DOHH2 (cell line): ENCODE results near the gene AKAP8L.

Experiments
- H3F3A ChIP-seq: fragments of 200-600 bp; sonication (generic), shearing (Covaris generic); 2 replicates; pipeline ENCODE4 v1.6.0; 2016; ENCODE audit warnings: antibody characterized with exemption, mild to moderate bottlenecking; ENCODE audit not compliant: control insufficient read depth, insufficient read depth
- H3K27ac ChIP-seq: fragments of 200-600 bp; sonication (generic); 2 replicates; pipeline ENCODE4 v1.5.1; 2014; ENCODE audit warnings: low read depth, mild to moderate bottlenecking, low read length, moderate library complexity
- H3K27me3 ChIP-seq: fragments of 200-600 bp; sonication (generic); 2 replicates; pipeline ENCODE4 v1.6.1; 2014; ENCODE audit warnings: mild to moderate bottlenecking, low read length, mixed read lengths; ENCODE audit not compliant: control insufficient read depth
- H3K36me3 ChIP-seq: fragments of 200-600 bp; sonication (generic); 2 replicates; pipeline ENCODE4 v1.6.1; 2014; ENCODE audit warnings: mild to moderate bottlenecking, low read length, moderate library complexity, mixed read lengths; ENCODE audit not compliant: control insufficient read depth
- H3K4me1 ChIP-seq: fragments of 200-600 bp; sonication (generic); 2 replicates; pipeline ENCODE4 v1.6.1; 2014; ENCODE audit warnings: mild to moderate bottlenecking, low read length, mixed read lengths; ENCODE audit not compliant: control insufficient read depth
- H3K4me2 ChIP-seq: fragments of 200-600 bp; sonication (generic); 2 replicates; pipeline ENCODE4 v1.6.0; 2014; ENCODE audit warnings: mild to moderate bottlenecking, low read length, moderate library complexity
- H3K4me3 ChIP-seq: fragments of 200-600 bp; sonication (generic); 2 replicates; pipeline ENCODE4 v1.5.1; 2014; ENCODE audit warnings: mild to moderate bottlenecking, low read length, mixed read lengths
- H3K79me2 ChIP-seq: fragments of 200-600 bp; sonication (generic); 2 replicates; pipeline ENCODE4 v1.6.1; 2014; ENCODE audit warnings: mild to moderate bottlenecking, low read length, mixed read lengths; ENCODE audit not compliant: control insufficient read depth
- H3K9me2 ChIP-seq: fragments of 200-600 bp; sonication (generic); replicated peaks from 2 replicates; pipeline ENCODE4 v1.6.1; 2014; ENCODE audit warnings: mild to moderate bottlenecking, low read length, mixed read lengths; ENCODE audit not compliant: control insufficient read depth
- H3K9me3 ChIP-seq: fragments of 200-600 bp; sonication (generic); 2 replicates; pipeline ENCODE4 v1.6.1; 2014; ENCODE audit warnings: antibody characterized with exemption, low read length, mixed read lengths; ENCODE audit not compliant: control insufficient read depth, insufficient read depth
- H4K20me1 ChIP-seq: fragments of 200-600 bp; sonication (generic); 2 replicates; pipeline ENCODE4 v1.6.0; 2014; ENCODE audit warnings: low read depth, mild to moderate bottlenecking, antibody characterized with exemption, low read length, moderate library complexity; ENCODE audit not compliant: control insufficient read depth, insufficient read depth
- EZH2phosphoT487 ChIP-seq: fragments of 200-600 bp; sonication (generic); IDR thresholded peaks from 2 replicates; pipeline ENCODE4 v1.6.1; 2017; ENCODE audit warnings: borderline replicate concordance, mild to moderate bottlenecking, antibody characterized with exemption, low read length, moderate library complexity, mixed read lengths
- TF ChIP-seq, protein P1 (sequence below): fragments of 200-600 bp; sonication (generic); IDR thresholded peaks from one replicate; pipeline ENCODE4 v1.5.1; 2014; ENCODE audit warnings: antibody characterized with exemption, mild to moderate bottlenecking, low read depth, low read length; ENCODE audit not compliant: poor library complexity, severe bottlenecking

The AKAP8L gene

DNA sequence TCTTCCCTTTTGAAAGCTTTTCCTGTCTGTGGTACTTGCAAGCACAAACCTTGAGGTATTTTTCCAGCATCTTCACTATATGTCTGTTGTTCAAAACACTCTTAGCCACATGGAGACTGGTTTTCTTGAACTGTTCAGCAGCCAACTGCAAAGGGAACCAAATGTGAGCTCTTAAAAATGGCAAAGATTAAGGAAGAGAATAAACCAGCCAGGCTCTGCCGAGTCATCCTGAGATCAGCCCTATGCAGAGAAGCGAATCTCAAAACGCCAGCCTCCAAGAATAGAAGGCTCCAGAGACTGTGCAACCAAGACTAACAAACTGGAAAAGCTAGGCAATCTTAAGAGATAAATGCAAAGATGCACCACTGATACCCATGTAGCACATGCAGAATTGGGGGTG is 59.9 kb downstream of the AKAP8L start:
- Histone ChIP-seq H3K27ac (no peak overlapping the region), H3K4me2 (no peak overlapping the region), H3K36me3 (peaks cover 64% of the 10 kb centered on the region)

GRCh38 chr19:15357906-15358305 is 60.9 kb downstream of the AKAP8L start:
- Histone ChIP-seq H3K9me2 (no peaks in the 10 kb centered on the region), H3K4me3 (no peak overlapping the region), H4K20me1 (no peaks in the 10 kb centered on the region), H3K27ac (no peak overlapping the region), H3K27me3 (no peaks in the 10 kb centered on the region), H3K4me2 (no peak overlapping the region), H3F3A (peaks cover 13% of the 10 kb centered on the region; the same call in 1 of the 2 replicates), H3K9me3 (no peaks in the 10 kb centered on the region), H3K79me2 (no peaks in the 10 kb centered on the region), H3K36me3 (peaks cover 69% of the 10 kb centered on the region), H3K4me1 (no peaks in the 10 kb centered on the region)
- TF ChIP-seq, protein P1, sequence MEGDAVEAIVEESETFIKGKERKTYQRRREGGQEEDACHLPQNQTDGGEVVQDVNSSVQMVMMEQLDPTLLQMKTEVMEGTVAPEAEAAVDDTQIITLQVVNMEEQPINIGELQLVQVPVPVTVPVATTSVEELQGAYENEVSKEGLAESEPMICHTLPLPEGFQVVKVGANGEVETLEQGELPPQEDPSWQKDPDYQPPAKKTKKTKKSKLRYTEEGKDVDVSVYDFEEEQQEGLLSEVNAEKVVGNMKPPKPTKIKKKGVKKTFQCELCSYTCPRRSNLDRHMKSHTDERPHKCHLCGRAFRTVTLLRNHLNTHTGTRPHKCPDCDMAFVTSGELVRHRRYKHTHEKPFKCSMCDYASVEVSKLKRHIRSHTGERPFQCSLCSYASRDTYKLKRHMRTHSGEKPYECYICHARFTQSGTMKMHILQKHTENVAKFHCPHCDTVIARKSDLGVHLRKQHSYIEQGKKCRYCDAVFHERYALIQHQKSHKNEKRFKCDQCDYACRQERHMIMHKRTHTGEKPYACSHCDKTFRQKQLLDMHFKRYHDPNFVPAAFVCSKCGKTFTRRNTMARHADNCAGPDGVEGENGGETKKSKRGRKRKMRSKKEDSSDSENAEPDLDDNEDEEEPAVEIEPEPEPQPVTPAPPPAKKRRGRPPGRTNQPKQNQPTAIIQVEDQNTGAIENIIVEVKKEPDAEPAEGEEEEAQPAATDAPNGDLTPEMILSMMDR, result no peak
- no peak for TF ChIP-seq EZH2phosphoT487

More for the DNA sequence above, 59.9 kb downstream of the AKAP8L start:
- peaks cover 8% of the 10 kb centered on the region; the same call in 1 of the 2 replicates for H3F3A ChIP-seq
- H3K9me2 ChIP-seq, result no peaks in the 10 kb centered on the region
- H4K20me1 ChIP-seq, result no peaks in the 10 kb centered on the region
- H3K4me1 ChIP-seq, result no peaks in the 10 kb centered on the region
- H3K27me3 ChIP-seq, result no peaks in the 10 kb centered on the region
- TF ChIP-seq, protein P1, result no peak
- H3K4me3 ChIP-seq, result no peak overlapping the region
- no peaks in the 10 kb centered on the region for H3K79me2 ChIP-seq
- H3K9me3 ChIP-seq, result no peaks in the 10 kb centered on the region

GRCh38 chr19:15354566-15355296 is 64.1 kb downstream of the AKAP8L start:
- Histone ChIP-seq H3K79me2 (no peaks in the 10 kb centered on the region), H4K20me1 (no peaks in the 10 kb centered on the region), H3K36me3 (peaks cover 48% of the 10 kb centered on the region), H3K4me2 (no peak overlapping the region), H3K27ac (no peak overlapping the region), H3F3A (peaks cover 13% of the 10 kb centered on the region; the same call in 1 of the 2 replicates), H3K4me3 (no peak overlapping the region), H3K4me1 (no peaks in the 10 kb centered on the region), H3K27me3 (no peaks in the 10 kb centered on the region), H3K9me2 (no peaks in the 10 kb centered on the region), H3K9me3 (no peaks in the 10 kb centered on the region)
- TF ChIP-seq EZH2phosphoT487, result no peak
- TF ChIP-seq, protein P1, result no peak
